Fibroblast of skin of left quadriceps (primary cell): Measurements from ENCODE around the gene DSCAM.

ENCODE experiments used
- DNase-seq, 2 experiments: peaks; one replicate each; pipeline ENCODE4 v3.0.0-alpha.2; 2013; ENCODE audit warnings: low read depth in 2 of 2

DSCAM gene

GRCh38 chr21:40002978-40003377, 844.0 kb downstream of the DSCAM start:
- no peak for DNase-seq

- DNase-seq: no peak
Measured at GRCh38 chr21:39984286-39984991, 862.5 kb downstream of the DSCAM start.

- no peak for DNase-seq
Measured at GRCh38 chr21:39980241-39980820, 866.6 kb downstream of the DSCAM start.

- no peak for DNase-seq
Measured at GRCh38 chr21:39979321-39979720, 867.6 kb downstream of the DSCAM start.

DNA sequence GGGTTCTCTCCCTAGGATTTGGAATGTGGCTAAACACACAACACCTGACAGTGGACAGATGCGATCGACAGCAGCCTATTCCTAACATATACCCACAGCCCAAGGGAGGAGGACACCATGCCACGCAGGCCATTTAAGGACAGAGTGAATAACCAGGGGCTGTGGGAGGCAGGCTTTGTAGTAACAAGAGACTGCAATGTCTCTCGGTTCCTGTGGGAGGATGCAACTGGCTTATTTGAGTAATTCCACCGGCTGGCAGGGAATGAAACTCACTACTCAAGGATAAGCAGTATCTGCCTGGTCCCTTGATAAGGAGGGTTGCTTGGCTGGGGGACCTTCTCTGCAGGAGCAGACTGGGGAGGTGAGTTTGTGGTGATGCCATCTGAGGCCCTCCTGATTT, 870.2 kb downstream of the DSCAM start:
- DNase-seq: no peak

GRCh38 chr21:39972976-39973770, 873.8 kb downstream of the DSCAM start:
- no peak for DNase-seq

- DNase-seq: no peak
Measured at GRCh38 chr21:39972471-39972870, 874.5 kb downstream of the DSCAM start.

DNA sequence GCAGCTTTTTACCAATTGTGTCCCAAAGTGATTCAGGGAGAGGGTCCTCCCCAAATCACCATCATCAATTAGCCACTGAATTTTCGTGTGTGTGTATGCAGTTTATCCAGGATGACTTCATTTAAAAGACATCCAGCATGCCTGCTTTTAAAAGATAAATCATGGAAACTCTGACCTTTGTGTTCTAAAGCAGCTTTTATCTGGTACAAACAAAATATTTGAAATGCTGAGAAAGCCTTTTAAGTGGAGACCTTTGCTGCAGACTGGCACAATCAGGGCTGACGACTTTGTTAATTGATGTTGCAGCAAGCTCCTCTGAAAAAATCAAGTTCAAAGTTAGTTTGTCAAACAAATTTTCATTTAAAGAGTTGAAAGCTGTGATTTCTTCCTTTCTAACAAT, 875.0 kb downstream of the DSCAM start:
- DNase-seq: no peak

- DNase-seq: no peak
Measured at GRCh38 chr21:39969691-39970364, 877.1 kb downstream of the DSCAM start.

- DNase-seq: no peak
Measured at GRCh38 chr21:39968010-39968409, 878.9 kb downstream of the DSCAM start.

GRCh38 chr21:39966786-39967185, 880.2 kb downstream of the DSCAM start:
- no peak for DNase-seq

GRCh38 chr21:39965026-39965425, 881.9 kb downstream of the DSCAM start:
- DNase-seq: no peak

GRCh38 chr21:39961251-39961650, 885.7 kb downstream of the DSCAM start:
- peak; percentile 39 to 41 for DNase-seq
